Activated T-cell treated with anti-CD3 and anti-CD28 coated beads, Interleukin-2, amount 50 U/mL, for 4 hours (primary cell): Measurements from ENCODE around the gene NPY1R. TPM values are rescaled to one million over a fixed set of nuclear protein-coding genes. Genes with fewer than 3 reads are reported as not detected.

ENCODE experiments used
- ATAC-seq, 2 donors: fragments of 200-7000 bp; cut with Tn5 transposase; one replicate each; pipeline ENCODE4 v1.10.0; 2021
- DNase-seq: peaks from one replicate; pipeline ENCODE4 v3.0.0-alpha.2; 2020
- H3K27me3 Mint-ChIP-seq: one replicate; pipeline ENCODE4 v1.8.0; 2021; ENCODE audit warnings: low read depth, mixed read lengths
- H3K36me3 Mint-ChIP-seq: one replicate; pipeline ENCODE4 v1.8.0; 2022; ENCODE audit warnings: mixed read lengths; ENCODE audit not compliant: insufficient read depth
- H3K4me1 Mint-ChIP-seq: one replicate; pipeline ENCODE4 v1.8.0; 2021; ENCODE audit warnings: low read depth, mixed read lengths
- H3K4me3 Mint-ChIP-seq: one replicate; pipeline ENCODE4 v1.8.0; 2021; ENCODE audit warnings: mild to moderate bottlenecking, moderate library complexity, mixed read lengths
- H3K9me3 Mint-ChIP-seq: one replicate; pipeline ENCODE4 v1.8.0; 2021; ENCODE audit warnings: mixed read lengths
- total RNA-seq, 3 donors: library from RNA; stranded (reverse); gene quantifications; one replicate each; pipeline ENCODE4 v1.2.1, GENCODE V29; 2021

The NPY1R gene
- under 1 TPM in 2 of 3 donors, not detected in 1; 0.05 to 0.11 TPM for total RNA-seq

DNA sequence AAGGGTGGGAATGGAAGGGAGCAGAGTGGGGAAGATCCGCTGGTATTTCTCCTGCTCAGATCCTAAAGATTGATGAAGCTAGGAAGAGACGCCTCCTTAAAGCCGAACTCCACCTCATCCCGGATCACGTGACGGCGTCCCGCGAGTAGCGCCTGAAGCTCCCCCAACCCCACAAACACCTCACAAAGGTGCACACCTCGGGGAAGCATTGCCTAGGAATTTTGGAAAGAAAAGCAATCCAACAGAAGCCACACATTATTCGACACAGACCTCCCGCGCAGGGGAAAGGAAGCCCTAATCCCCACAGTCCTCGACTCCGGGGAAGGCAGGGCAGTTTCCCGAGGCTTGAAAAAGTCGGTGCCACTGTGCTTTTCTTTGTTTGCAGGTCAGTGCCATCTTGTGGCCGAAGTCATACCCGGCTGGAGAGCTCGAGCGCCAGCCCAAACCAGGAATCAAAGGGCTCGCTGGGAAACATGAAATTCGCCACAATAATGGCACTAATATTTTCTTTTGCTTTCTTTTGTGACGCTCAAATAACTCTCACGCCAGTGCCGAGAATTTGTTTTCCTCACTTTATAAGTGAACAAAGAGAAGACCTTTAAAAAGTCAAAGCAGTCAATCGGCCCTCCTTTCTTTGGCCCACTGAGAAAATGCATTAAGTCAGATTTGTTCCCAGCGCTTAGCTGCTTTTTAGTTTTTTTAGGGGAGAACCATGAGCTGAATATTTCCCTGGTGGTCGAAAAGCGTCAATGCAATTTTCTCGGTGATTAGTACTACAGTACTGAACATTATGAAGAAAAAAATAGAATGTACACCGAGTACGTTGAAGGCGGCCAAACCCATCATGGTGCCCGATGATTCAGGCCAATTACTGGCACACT, at the start of gene NPY1R:
Gene NPY1R (minus strand): TSS at position 71 of the 881 bp plus-strand sequence. CDS start 6,042 bp downstream, outside the sequence.
- DNase-seq (no peak), ATAC-seq (peak; percentile 52 to 60)
- Mint-ChIP-seq H3K9me3 (no peaks in the 10 kb centered on the region), H3K36me3 (no peaks in the 10 kb centered on the region), H3K4me3 (peak within 1 kb of the TSS; percentile 37), H3K27me3 (peaks cover 57% of the 10 kb centered on the region), H3K4me1 (peaks cover 14% of the 10 kb centered on the region)

GRCh38 chr4:163380703-163381102, 48.3 kb upstream of the NPY1R start:
- DNase-seq (no peak), ATAC-seq (no peak)
- Mint-ChIP-seq H3K4me1 (no peaks in the 10 kb centered on the region), H3K27me3 (peaks cover 3% of the 10 kb centered on the region), H3K36me3 (no peaks in the 10 kb centered on the region), H3K9me3 (no peaks in the 10 kb centered on the region), H3K4me3 (no peak overlapping the region)

DNA sequence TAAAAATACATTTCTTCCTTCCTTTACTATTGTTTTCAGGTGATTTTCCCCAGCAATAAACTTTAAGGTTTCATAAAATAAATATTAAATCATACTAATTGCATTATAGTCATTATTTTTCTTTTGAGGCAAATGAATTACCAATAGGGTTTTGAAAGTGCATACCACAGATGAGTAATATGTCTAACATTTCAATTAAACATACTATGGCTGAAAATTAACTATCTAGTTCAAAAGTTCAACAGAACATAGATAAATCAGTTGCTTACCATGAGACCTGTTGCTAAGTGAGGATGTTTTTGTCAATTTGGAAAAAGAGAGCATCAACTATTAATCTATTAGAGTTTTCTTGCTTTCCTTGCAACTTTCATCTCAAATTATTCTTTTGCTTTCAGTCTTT, 46.3 kb upstream of the NPY1R start:
- H3K4me3 Mint-ChIP-seq: no peak overlapping the region

GRCh38 chr4:163372029-163372428, 39.6 kb upstream of the NPY1R start:
- Mint-ChIP-seq H3K4me1 (no peaks in the 10 kb centered on the region), H3K4me3 (no peak overlapping the region), H3K27me3 (no peaks in the 10 kb centered on the region), H3K9me3 (no peaks in the 10 kb centered on the region), H3K36me3 (no peaks in the 10 kb centered on the region)
- ATAC-seq (no peak), DNase-seq (no peak)

More for the DNA sequence above, 46.3 kb upstream of the NPY1R start:
- no peaks in the 10 kb centered on the region for H3K4me1 Mint-ChIP-seq
- ATAC-seq (no peak), DNase-seq (no peak)
- no peaks in the 10 kb centered on the region for H3K36me3 Mint-ChIP-seq
- no peaks in the 10 kb centered on the region for H3K9me3 Mint-ChIP-seq
- peaks cover 3% of the 10 kb centered on the region for H3K27me3 Mint-ChIP-seq

GRCh38 chr4:163367651-163368050, 35.3 kb upstream of the NPY1R start:
- H3K9me3 Mint-ChIP-seq: no peaks in the 10 kb centered on the region
- peaks cover 4% of the 10 kb centered on the region for H3K27me3 Mint-ChIP-seq
- no peaks in the 10 kb centered on the region for H3K4me1 Mint-ChIP-seq
- DNase-seq (no peak), ATAC-seq (no peak)
- H3K4me3 Mint-ChIP-seq: no peak overlapping the region
- no peaks in the 10 kb centered on the region for H3K36me3 Mint-ChIP-seq

DNA sequence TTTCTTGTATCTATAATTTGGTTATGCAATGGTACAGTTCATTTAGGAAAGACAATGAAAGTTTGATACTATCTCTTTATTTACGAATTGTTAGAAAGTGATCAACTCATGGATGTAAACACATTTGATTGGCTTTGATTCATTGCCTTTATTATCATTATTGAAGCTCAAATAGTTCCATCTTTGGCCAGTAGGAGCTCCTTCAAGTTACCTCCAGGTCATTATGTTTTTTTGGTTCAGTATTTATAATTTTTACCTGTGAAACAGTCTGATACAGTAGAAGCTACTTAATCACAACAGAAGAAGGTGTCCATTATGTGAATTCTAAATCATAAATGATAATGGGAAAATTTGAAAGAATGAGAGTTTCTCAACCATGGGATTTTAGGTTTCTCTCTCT, 23.7 kb upstream of the NPY1R start:
- H3K36me3 Mint-ChIP-seq: no peaks in the 10 kb centered on the region
- DNase-seq (no peak), ATAC-seq (no peak)
- no peaks in the 10 kb centered on the region for H3K9me3 Mint-ChIP-seq
- no peak overlapping the region for H3K4me3 Mint-ChIP-seq
- H3K27me3 Mint-ChIP-seq: no peaks in the 10 kb centered on the region
- H3K4me1 Mint-ChIP-seq: no peaks in the 10 kb centered on the region

- DNase-seq: no peak
- H3K27me3 Mint-ChIP-seq: peaks cover 2% of the 10 kb centered on the region
- H3K9me3 Mint-ChIP-seq: no peaks in the 10 kb centered on the region
- no peaks in the 10 kb centered on the region for H3K4me1 Mint-ChIP-seq
- no peaks in the 10 kb centered on the region for H3K36me3 Mint-ChIP-seq
- no peak for ATAC-seq
- no peak overlapping the region for H3K4me3 Mint-ChIP-seq
These were observed 20.7 kb upstream of the NPY1R start for GRCh38 chr4:163353054-163353453.

DNA sequence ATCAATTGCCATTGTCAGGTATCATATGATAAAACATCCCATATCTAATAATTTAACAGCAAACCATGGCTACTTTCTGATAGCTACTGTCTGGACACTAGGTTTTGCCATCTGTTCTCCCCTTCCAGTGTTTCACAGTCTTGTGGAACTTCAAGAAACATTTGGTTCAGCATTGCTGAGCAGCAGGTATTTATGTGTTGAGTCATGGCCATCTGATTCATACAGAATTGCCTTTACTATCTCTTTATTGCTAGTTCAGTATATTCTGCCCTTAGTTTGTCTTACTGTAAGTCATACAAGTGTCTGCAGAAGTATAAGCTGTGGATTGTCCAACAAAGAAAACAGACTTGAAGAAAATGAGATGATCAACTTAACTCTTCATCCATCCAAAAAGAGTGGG, 18.3 kb upstream of the NPY1R start:
- no peak overlapping the region for H3K4me3 Mint-ChIP-seq
- DNase-seq (no peak), ATAC-seq (no peak)
- H3K4me1 Mint-ChIP-seq: no peaks in the 10 kb centered on the region
- no peaks in the 10 kb centered on the region for H3K9me3 Mint-ChIP-seq
- peaks cover 12% of the 10 kb centered on the region for H3K27me3 Mint-ChIP-seq
- no peaks in the 10 kb centered on the region for H3K36me3 Mint-ChIP-seq

DNA sequence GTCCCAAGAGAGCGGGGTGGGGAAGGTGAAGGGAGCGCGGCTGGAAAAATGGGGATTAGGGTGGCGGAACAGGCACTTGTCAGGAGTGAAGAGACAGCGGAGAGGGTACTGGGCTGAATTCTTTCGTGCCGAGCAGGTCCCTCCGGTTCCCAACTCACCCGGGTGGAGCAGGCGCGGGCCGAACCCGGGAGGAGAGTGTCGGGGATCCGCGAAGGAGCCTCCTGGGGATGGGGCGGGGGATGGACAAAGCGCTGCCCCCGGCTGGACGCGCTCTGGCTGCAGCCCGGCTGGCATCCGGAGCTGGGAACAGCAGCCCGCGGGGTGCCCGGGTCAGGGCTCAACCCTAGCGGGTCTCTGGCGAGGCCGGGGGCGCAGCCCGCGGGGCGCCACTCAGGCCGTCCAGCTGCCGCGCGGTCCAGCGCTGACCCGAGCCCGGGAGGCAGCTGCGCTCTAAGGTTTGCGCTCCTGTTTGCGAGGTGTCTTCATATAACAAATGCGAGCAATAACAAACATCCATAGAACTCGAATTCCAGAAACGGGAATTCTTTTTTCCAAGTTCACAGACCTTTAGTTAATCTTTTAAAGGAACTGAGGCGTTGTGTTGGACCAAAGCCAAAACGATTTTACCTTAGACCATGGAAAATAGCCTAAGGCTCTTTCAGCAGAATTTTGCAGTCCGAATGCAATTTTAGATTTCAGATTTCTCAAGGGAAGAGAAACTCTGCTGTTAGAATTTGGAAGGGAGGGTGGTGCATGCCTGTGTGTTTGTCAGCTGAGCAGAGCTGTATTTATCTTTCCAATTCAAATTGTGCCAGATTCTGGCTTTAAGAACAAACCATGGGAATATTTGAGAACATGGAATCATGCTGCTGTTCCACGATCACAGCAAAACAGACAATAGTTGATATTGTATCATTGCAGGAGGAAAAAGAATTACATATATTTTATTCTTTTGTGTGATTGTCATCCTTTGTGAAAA, 12.0 kb upstream of the NPY1R start:
- no peaks in the 10 kb centered on the region for H3K36me3 Mint-ChIP-seq
- H3K4me1 Mint-ChIP-seq: no peaks in the 10 kb centered on the region
- peak in 1 of 2 donors; percentile 27 for ATAC-seq
- H3K4me3 Mint-ChIP-seq: no peak overlapping the region
- H3K9me3 Mint-ChIP-seq: no peaks in the 10 kb centered on the region
- H3K27me3 Mint-ChIP-seq: peaks cover 30% of the 10 kb centered on the region
- DNase-seq: no peak

- no peaks in the 10 kb centered on the region for H3K4me1 Mint-ChIP-seq
- peaks cover 37% of the 10 kb centered on the region for H3K27me3 Mint-ChIP-seq
- ATAC-seq: peak in 1 of 2 donors; percentile 40
- H3K4me3 Mint-ChIP-seq: no peak within 1 kb of the TSS
- no peaks in the 10 kb centered on the region for H3K9me3 Mint-ChIP-seq
- H3K36me3 Mint-ChIP-seq: no peaks in the 10 kb centered on the region
- no peak for DNase-seq
These were observed 11.3 kb upstream of the NPY1R start, which contains the start of gene NPY5R for GRCh38 chr4:163343604-163344146. Gene NPY5R (plus strand): TSS chr4:163343892. CDS start chr4:163350274, 6,382 bp downstream.

- H3K4me3 Mint-ChIP-seq: no peak overlapping the region
- H3K27me3 Mint-ChIP-seq: peaks cover 58% of the 10 kb centered on the region
- H3K9me3 Mint-ChIP-seq: no peaks in the 10 kb centered on the region
- H3K36me3 Mint-ChIP-seq: no peaks in the 10 kb centered on the region
- DNase-seq (no peak), ATAC-seq (no peak)
- H3K4me1 Mint-ChIP-seq: peaks cover 14% of the 10 kb centered on the region
These were observed 3.0 kb upstream of the NPY1R start for GRCh38 chr4:163335384-163335783.

GRCh38 chr4:163331629-163332376, 593 bp downstream of the NPY1R start:
- Mint-ChIP-seq H3K4me3 (no peak overlapping the region), H3K27me3 (peaks cover 50% of the 10 kb centered on the region), H3K9me3 (no peaks in the 10 kb centered on the region), H3K4me1 (peaks cover 14% of the 10 kb centered on the region), H3K36me3 (no peaks in the 10 kb centered on the region)
- DNase-seq (no peak), ATAC-seq (peak in 1 of 2 donors; percentile 37)

GRCh38 chr4:163330916-163331628, 1.3 kb downstream of the NPY1R start:
- no peak for DNase-seq
- Mint-ChIP-seq H3K27me3 (peaks cover 48% of the 10 kb centered on the region), H3K36me3 (no peaks in the 10 kb centered on the region), H3K4me3 (no peak overlapping the region), H3K4me1 (peaks cover 14% of the 10 kb centered on the region), H3K9me3 (no peaks in the 10 kb centered on the region)
- ATAC-seq: no peak
